22Rv1 (cell line): ENCODE measurements around the gene FGGY.
"Not testable (repeated sequence)": the region's sequence is repeated elsewhere in the genome, so short reads cannot be mapped to it uniquely, and the experiment has no call there.

ENCODE experiments used
- H3K27ac ChIP-seq: fragments of 450-650 bp; 2 replicates; pipeline ENCODE4 v1.5.1; 2017
- CTCF ChIP-seq: fragments of 450-650 bp; IDR thresholded peaks from 2 replicates; pipeline ENCODE4 v1.5.1; 2017; ENCODE audit warnings: mild to moderate bottlenecking
- ZFX ChIP-seq: fragments of 450-650 bp; IDR thresholded peaks from 2 replicates; pipeline ENCODE4 v1.6.1; 2017; ENCODE audit warnings: antibody characterized with exemption, borderline replicate concordance

The FGGY gene

GRCh38 chr1:59733443-59734141 is 436.7 kb downstream of the FGGY start:
- TF ChIP-seq ZFX (no peak), CTCF (no peak)

GRCh38 chr1:59735927-59736326 is 439.0 kb downstream of the FGGY start:
- H3K27ac ChIP-seq, result not testable (repeated sequence)

More at GRCh38 chr1:59733443-59734141, 436.7 kb downstream of the FGGY start:
- no peak overlapping the region for H3K27ac ChIP-seq

DNA sequence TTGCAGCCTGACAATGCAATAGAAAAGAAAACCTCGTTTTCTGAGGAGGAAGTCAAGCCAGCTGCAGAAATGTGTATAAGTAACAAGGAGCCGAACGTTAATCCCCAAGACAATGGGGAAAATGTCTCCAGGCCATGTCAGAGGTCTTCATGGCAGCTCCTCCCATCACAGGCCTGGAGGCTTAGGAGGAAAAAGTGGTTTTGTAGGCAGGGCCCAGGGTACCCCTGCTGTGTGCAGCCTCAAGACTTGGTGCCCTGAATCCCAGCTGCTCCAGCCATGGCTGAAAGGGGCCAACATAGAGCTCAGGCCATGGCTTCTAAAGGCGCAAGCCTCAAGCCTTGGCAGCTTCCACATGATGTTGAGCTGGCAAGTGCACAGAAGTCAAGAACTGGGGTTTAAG is 439.9 kb downstream of the FGGY start:
- TF ChIP-seq CTCF, result no peak
- no peak for TF ChIP-seq ZFX
- H3K27ac ChIP-seq, result no peak overlapping the region

DNA sequence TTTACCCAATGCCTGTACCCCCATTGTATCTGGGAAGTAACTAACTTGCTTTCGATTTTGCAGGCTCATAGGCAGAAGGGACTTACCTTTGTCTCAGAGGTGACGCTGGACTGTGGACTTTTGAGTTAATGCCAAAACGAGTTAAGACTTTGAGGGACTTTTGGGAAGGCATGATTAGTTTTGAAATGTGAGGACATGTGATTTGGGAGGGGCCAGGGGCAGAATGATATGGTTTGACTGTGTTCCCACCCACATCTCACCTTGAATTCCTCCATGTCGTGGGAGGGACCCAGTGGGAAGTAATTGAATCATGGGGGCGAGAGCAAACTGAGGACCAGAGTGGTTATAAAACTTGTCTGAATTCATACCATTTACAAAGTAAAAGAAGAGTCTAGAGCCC is 440.7 kb downstream of the FGGY start:
- H3K27ac ChIP-seq, result no peak overlapping the region
- TF ChIP-seq CTCF (no peak), ZFX (no peak)

DNA sequence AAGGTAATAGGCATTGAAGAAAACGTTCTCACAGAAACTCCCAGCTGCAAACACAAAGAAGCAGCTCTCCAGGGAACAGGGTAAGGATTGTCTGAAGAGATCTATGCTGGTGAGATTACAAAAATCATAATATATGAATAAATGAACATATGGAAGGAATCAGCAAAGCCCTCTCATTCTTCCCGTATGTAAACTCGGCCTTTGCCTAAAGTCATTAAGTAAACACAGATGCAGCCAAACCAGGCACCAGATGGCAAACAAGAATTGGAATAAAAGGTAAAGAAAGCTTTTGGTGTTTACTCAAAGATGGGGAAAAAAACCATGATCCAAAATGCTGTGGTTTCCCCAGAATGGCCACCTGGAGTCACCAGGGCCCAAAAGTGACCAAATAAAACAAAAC is 441.3 kb downstream of the FGGY start:
- no peak overlapping the region; the same call in 1 of the 2 replicates for H3K27ac ChIP-seq
- TF ChIP-seq ZFX, result no peak
- TF ChIP-seq CTCF, result no peak

- no peak overlapping the region; the same call in 1 of the 2 replicates for H3K27ac ChIP-seq
- TF ChIP-seq ZFX (no peak), CTCF (no peak)
Measured at GRCh38 chr1:59738591-59739015, 441.7 kb downstream of the FGGY start.

GRCh38 chr1:59739111-59739510 is 442.2 kb downstream of the FGGY start:
- no peak overlapping the region for H3K27ac ChIP-seq
- TF ChIP-seq ZFX (no peak), CTCF (no peak)

DNA sequence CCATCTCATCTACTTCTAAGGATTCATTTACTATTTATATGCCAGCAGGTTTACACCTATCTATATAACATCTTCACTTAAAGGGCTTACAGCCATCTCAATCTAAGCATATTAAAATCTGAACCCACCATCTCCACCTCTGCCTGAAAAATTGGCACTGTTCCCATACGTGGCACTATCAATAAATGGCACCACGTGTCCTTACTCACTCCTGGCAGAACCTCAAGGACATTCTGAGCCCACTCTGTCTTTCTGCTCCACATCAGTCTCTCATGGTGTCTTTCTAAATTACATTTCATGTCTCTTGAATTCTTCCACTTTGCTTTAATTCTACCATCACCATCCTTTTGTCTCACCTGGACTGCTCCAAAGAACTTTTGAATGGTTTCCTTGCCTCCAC is 445.6 kb downstream of the FGGY start:
- TF ChIP-seq CTCF, result no peak
- no peak for TF ChIP-seq ZFX
- H3K27ac ChIP-seq, result no peak overlapping the region
